Daoy (cell line): Measurements from ENCODE around the gene C19orf12. TPM values are rescaled to one million over a fixed set of nuclear protein-coding genes. Genes with fewer than 3 reads are reported as not detected.
"Not testable (repeated sequence)": the region's sequence is repeated elsewhere in the genome, so short reads cannot be mapped to it uniquely, and the experiment has no call there.

Experiments
- DNase-seq: peaks from one replicate; pipeline ENCODE4 v3.0.0-alpha.2; 2015; ENCODE audit warnings: low read depth
- total RNA-seq: library from RNA; depleted of rRNA; stranded (reverse); fragments of >200 nt; shearing (Covaris generic); gene quantifications from 2 replicates; pipeline ENCODE4 v1.2.3, GENCODE V29; 2014

C19orf12 gene
- total RNA-seq, 1 experiment from 2014 or later = 47.8 TPM

- no peak for DNase-seq
Observed at GRCh38 chr19:29677001-29677817, 37.9 kb downstream of the C19orf12 start.

DNA sequence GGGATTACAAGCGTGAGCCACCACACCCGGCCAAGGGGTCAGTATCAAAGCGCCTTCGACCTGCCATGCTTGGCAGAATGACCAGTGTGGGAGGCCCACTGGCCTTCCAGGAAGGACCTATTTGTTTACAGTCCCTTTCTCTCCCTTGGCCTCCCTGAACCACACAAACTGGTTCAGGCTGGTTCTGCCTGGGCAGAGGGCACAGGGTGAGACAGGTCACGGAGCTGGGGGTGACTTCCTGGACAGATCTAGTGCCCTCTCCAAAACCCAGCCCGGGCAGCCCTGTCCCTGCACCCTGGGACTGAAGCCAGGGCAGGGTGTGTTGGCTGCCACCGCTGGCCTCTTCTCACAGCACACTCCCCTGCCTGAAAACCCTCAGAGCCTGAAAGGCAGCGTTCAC is 38.5 kb downstream of the C19orf12 start:
- no peak for DNase-seq

DNA sequence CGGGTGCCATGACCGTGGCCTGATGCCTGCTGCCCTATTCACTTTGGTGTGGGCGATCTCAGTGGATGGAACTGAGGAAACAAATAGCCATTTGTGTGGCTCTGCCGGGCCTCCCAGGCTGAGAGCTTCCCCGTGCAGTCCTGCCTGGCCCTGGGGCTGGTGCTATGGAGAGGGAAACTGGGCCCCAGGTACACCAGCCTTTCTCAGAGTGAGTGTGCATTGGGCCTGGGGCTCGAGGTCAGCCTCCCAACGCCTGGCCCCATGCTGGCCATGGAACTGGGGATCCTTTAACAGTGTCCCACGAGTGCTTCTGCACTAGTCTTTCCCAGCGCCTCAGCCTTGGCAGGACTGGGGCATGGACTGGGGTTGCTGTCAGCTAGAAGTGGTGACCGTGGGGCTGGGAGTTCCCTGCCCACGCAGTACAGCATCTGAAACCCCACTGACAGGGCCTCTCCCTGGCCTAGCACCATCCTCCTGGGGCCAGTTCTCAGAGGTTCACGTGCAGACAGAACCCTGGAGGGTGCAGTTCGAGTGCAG is 39.3 kb downstream of the C19orf12 start:
- DNase-seq = no peak

DNA sequence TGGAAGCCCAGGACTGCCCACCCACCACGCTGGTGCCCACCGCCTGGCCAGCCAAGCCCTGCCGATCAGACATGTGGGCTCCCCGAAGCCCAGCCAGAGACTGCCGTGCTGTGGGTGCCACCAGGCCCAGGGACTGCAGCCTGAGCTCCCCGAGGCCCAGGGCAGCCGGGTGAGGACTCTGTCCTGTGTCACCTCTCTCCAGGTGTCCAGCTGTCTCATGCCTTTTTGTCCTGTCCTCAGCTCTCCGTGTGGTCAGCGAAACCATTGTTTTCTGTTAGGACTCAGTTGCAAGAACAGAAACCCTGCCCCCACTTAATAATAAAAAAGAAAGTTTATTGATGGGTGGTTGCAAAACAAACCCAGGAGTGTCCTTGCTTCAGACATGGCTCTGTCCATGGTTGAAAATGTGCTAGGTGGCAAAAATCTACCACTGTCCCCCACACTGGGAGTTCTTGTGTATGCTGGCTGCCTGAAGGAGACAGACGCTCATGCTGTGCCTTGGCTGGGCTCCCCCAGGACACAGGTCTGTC is 39.9 kb downstream of the C19orf12 start:
- DNase-seq = no peak

- no peak for DNase-seq
Observed at GRCh38 chr19:29674374-29675119, 40.5 kb downstream of the C19orf12 start.

GRCh38 chr19:29673451-29674371 is 41.4 kb downstream of the C19orf12 start:
- no peak for DNase-seq

- DNase-seq = no peak
Observed at GRCh38 chr19:29672933-29673336, 42.1 kb downstream of the C19orf12 start.

DNA sequence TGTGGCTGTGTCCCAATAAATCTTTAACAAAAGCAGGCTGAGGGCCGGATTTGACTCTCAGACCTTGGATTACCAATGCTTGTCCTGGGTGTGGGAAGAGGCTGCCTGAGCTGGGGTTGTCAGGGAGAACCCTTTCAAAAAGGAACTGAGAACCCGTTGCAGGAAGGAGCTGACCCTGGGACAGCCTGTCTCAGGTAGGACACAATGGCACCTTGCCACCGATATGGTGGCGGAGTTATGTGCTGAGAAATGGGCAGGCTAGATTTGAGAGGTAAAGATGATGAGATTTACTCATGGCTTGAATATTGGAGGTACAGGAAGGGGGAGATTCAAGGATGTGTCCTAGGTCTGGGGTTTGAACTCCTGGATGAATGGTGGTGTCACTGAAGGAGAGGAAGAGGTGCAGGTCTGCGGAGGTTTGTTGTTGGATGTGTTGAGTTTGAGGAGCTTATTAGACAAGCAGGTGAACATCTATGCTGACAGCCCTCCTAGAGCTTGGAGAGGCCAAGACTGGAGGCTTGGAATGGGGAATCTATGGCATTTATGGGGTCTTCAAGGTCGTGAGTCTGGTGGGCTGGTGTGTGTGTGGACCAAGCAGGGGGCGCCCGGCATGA is 42.6 kb downstream of the C19orf12 start:
- DNase-seq = no peak

DNA sequence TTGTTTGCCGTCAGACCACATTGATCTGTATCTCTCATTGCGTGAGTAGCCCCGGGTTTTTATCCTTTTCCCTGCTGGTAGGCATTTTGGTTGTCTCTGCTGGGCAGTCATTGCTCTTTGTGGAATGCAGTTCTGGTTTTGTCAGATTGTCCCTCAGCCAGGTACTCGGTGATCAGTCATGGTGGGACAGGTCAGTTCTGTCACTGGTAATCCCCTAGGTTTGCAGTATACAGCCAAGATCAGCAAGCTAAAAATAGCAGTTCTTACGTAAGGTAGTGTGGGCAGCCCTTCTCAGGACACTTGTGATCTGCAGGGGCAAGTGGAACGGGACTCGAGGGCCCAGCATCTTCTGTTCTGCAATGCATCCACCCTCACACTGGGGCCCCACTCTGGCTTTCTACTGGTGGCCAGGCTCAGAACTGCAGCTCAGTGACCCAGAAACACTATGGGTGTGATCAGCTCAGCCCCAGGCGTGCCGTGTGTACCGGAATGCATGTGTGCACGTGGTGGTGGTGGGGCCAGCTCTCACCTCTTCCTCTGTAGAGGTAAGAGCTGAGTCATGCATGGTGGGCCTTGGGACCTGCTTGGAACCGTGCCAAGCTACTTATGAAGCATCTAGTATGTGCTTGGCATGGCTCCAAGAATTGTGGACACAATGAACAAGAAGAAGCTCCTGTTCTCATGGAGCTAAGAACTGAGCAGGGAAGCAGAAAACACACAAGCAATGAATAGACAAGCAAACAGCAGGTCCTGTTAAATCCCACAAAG is 43.5 kb downstream of the C19orf12 start:
- DNase-seq = peak; percentile 64

- not testable (repeated sequence) for DNase-seq
Observed at GRCh38 chr19:29671026-29671392, 44.1 kb downstream of the C19orf12 start.

DNA sequence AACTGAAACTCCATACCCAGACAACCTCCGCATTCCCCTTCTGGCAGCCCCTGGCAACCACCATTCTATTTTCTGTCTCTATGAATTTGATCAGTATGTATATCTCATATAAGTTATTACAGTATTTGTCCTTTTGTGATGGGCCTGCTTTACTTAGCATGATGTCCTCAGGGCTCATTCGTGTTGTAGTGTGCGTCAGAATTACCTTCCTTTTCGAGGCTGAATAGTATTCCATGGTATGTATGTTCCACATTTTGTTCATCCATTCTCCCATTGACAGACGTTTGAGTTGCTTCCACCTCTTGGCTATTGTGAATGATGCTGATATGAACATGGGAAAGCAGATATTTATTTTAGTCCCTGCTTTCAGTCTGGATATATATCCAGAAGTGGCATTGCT is 44.8 kb downstream of the C19orf12 start:
- DNase-seq = no peak

- DNase-seq = no peak
Observed at GRCh38 chr19:29668746-29669609, 46.1 kb downstream of the C19orf12 start.

DNA sequence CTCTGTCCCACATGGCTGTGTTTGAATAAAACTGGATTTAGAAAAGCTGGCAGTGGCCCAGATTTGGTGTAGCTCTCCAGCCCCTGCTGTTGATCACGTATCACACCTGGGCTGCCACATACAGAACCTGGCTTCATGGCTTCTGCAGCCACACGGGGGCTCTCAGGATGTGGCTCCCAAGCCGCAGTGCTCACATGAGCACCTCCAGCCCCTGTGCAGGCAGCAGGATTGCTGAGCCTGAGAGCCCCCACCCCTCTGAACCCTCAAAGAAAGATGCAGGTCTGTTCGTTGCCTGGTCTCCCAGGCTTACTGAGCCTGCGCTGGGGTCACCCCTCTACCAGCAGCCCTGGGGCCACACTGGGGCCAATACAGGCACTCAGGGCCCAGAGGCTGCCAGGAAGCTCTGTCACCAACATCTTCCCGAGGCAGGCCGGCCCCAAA is 47.1 kb downstream of the C19orf12 start:
- no peak for DNase-seq

DNA sequence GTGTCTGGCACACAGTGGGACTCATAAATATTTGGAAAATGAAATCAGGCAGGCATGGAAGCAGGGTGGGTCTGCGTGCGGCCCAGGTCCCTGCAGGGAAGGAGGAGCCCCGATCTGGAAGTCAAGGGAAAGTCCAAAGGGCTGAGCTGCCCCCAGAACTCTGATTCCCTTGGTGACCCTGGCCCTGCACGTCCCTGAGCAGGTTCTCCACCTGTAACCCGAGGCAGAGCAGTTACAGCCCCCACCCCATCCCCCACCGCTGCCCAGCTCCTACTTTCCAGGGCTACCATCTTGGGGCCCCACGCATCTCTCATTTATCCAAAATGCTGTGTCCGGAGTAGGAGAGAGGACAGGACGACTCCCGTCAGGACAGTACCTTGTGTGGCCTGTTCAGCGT is 47.7 kb downstream of the C19orf12 start:
- no peak for DNase-seq

DNA sequence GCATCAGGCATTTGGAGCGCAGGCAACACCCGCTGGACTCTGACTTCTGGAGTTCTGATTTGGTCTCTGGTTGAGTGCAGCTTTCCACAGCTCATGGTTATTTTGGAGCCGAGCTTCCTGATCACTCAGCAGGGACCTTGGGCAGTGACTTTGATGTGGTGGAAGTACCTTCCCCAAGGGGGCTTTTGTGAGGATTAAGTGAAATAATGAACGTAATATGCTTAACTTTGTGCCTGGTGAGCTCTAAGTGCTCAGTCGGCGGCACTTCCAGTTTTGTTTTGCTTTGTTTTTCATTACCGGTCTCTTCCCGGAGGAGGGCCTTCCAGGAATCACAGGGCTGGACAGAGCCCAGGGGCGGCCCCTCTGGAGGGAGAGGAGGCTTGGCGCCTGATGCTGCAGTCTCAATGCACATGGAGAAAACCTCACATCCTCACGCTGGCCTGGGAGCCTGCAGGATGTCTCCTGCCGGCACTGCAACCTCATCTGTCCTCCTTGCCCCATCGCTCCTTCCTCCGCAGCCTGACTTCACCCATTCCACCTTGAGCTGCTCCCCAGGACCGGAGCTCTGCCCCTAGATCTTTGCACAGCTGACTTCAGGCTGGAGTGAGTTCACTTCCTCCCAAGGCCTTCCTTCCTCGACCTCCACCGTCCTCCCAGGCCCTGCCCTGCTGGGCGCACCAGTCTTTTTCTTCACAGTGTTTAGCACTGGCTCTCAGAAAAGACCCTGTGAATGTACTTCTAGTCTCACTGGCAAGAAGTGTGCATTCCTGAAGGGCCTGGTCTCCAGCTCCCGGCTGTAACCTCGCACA is 48.3 kb downstream of the C19orf12 start:
- peak; percentile 68 for DNase-seq

- DNase-seq = peak; percentile 58
Observed at GRCh38 chr19:29665826-29666577, 49.1 kb downstream of the C19orf12 start.

GRCh38 chr19:29665215-29665825 is 49.7 kb downstream of the C19orf12 start, which contains the start of gene PLEKHF1:
Gene PLEKHF1, plus strand, starts transcription at chr19:29665461. Its CDS starts 8,379 bp downstream, at chr19:29673840.
- DNase-seq = peak; percentile 88
